Cerebellar nuclear complex (tissue), 1 donor: ENCODE results near the gene TMEM181.
"Not testable (repeated sequence)": the region's sequence is repeated elsewhere in the genome, so short reads cannot be mapped to it uniquely, and the experiment has no call there.

Experiments
- DNase-seq, 2 experiments: peaks; one replicate each; lab custom pipeline; 2025; lab: John Stamatoyannopoulos, UW

The TMEM181 gene

GRCh38 chr6:158638324-158638854 is 78.5 kb downstream of the TMEM181 start:
- no peak for DNase-seq

DNA sequence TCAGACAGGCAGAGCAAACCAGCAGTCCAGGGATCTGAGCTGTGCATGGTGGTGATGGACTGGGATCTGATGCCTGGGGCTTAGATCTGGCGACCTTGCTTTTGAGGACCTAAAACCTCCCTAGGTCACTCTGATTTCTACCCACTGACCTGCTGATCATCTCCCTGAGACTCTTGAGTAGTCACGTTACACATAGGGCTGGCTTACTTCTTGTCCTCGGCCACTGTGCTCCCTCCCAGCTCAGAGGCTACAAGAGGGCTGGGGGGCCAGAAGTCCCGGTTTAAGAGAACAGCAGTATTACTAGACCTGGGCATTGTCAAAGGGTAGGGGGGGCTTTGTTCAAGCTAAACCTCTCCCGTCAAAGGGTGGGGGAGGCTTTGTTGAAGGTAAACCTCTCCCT is 79.2 kb downstream of the TMEM181 start:
- no peak for DNase-seq

- no peak for DNase-seq
Measured at GRCh38 chr6:158640519-158640918, 80.6 kb downstream of the TMEM181 start.

GRCh38 chr6:158642097-158642601 is 82.3 kb downstream of the TMEM181 start:
- DNase-seq = no peak

DNA sequence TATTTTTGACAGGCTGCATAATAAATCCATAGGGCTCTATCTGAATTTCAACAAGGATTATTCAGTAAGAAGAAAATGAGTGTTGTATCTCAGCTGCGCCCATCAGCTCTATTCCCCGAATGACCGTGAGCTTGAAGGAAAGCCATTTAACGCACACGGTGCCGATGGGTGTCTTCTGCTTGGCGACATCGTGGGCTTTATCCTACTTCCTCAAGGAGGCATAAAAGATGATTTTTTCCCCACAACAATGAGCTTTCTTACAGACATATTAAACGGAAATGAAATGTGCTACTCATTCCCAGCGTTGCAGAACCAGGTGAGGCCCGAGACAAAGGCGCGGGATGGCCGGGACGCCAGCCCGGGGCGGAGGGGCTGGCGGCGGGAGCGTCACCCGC is 83.9 kb downstream of the TMEM181 start:
- DNase-seq = no peak

- DNase-seq = peak; percentile 4 to 35
Measured at GRCh38 chr6:158644231-158645063, 84.6 kb downstream of the TMEM181 start, which contains the start of gene DYNLT1. DYNLT1 (minus strand) TSS chr6:158644743; CDS start chr6:158644708, 35 bp downstream.

DNA sequence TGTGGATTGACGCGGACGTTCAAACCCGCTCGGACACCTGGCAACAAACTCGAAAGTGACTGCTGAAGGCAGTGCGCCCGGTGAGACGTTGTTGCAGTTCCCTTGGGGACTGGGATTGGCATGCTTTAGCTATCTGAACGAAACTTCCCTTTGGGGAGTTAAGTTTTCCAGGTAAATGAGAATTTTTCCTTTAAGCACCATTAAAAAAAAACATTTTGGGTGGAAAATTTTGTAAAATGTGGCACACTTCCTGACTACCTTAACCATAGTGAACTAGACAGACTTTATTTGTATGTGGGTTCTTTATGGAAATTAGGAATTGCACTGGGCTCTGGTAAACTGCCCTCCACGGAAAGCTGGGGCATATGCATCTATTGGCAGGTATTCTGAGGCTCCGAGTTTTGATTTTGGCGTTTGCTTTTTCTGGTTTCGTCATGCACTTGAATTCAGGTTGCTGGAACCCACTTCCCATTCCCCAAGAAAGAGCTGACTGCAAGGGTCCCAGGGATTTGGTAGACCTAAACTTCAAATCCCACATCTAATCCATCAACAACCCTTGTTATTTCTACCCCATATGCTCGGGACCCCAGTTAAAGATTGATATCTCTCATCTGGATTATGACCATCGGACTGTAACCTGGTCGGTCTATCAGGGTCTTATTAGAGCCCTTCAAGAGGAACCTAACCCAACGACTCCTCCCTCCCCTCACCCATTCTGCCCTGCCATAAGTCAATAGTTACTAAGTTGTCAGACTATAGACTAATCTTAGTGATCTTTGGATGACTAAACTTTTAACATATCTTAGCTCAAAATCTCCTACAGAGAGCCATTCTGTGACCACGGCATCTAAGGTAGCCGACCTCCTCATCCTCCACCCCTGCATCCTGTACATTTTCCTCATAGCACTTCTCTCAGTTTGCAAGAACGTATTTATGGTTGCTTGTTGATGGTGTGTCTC is 85.5 kb downstream of the TMEM181 start:
- no peak for DNase-seq

GRCh38 chr6:158646023-158646910 is 86.4 kb downstream of the TMEM181 start:
- no peak for DNase-seq

DNA sequence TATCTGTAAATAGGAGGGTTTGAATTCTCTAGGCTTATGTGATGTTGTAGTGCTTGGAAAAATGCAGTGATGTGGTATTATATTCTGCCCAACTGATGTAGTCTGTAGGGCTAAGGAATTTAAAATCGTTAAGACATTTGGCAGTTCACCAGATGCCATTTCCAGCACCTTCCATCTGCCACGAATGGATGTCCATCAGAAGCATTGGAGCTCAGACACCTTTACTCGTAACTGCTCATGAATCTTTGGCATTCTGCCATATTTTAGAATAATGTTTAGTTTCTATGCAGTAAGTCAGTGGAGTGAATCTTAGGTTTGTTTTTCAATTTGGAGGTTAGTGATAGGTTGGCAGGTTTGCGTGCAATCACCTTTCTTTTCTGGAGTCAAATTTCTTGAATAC is 87.6 kb downstream of the TMEM181 start:
- DNase-seq = no peak

- no peak for DNase-seq
Measured at GRCh38 chr6:158648682-158649131, 88.8 kb downstream of the TMEM181 start.

DNA sequence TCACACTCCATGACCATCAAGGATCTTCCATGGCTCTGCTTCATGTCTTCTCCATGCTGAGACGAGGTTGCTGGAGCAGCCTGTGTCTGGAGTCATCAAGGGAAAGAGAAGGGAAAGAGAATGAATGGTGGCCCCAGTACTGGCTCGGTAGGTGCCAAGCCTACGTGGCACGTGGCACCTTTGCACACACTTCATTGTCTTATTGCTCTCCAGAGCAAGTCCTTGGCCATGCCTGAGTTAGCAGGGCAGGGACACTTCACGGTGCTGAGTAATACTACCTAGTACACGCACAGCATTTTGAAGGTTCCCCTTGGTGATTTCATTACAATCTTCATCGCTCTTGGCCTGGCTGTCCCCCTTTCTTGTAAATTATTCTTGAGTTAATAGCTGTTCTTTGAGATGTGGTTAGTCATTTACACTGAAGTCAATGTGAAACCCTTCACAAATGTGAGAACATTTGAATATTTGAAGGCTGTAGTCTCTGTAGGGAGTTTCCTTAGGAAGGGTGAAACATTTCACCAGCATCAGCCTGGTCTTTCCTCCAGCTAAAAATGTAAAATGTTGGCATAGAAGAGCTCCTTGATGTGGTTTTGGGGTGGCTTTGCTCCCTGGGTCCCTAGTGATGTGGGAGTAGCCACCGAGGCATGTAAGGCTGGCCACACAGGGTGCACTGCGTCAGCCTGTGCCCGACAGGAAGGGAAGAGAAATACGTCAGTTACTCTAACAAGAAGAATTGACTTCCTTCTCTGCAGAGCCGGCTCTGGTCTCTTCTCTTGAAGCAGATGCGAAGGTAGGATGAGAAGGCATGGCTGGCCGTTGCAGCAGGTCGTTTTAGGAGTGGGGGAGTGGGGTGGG is 89.6 kb downstream of the TMEM181 start, which contains the start of gene SYTL3:
TSS of gene SYTL3 (plus strand) at position 766 of the 855 bp plus-strand sequence. CDS start 13,215 bp downstream, outside the sequence.
- DNase-seq = no peak

DNA sequence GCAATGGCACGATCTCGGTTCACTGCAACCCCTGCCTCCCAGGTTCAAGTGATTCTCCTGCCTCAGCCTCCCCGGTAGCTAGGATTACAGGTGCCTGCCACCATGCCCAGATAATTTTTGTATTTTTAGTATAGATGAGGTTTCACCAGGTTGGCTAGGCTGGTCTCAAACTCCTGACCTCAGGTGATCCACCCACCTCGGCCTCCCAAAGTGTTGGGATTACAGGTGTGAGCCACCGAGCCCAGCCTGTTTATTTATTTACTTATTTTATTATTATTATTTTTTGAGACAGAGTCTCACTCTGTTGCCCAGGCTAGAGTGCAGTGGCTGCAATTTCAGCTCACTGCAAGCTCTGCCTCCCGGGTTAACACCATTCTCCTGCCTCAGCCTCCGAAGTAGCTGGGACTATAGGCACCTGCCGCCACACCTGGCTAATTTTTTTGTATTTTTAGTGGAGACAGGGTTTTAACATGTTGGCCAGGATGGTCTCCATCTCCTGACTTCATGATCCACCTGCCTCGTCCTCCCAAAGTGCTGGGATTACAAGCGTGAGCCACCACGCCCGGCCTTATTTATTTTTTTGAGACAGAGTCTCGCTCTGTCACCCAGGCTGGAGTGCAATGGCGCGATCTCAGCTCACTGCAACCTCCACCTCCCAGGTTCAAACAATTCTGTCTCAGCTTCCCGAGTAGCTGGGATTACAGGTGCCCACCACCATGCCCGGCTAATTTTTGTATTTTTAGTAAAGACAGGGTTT is 92.3 kb downstream of the TMEM181 start:
- DNase-seq = not testable (repeated sequence)

GRCh38 chr6:158653577-158654354 is 93.9 kb downstream of the TMEM181 start:
- no peak for DNase-seq

DNA sequence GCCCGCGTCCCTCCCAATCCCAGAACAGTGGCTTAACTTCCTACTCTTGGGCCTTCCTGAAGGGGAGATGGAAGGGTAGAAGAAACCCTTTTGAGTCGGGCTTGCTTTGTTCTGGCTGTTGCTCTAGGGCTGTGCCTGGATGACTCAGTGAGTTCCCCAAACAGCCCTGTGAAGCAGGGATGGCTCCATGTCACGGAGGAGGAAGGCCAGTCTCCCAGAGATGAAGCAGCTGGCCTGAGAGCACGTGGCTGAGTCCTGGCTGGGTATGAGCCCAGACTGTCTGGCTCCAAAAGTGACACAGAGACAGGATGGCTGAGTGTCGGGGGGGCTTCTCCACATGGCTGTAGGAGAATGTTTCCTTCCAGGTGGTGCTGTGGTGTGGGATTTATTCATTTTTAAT is 94.6 kb downstream of the TMEM181 start:
- peak in 1 of 2 experiments; percentile 26 for DNase-seq

DNA sequence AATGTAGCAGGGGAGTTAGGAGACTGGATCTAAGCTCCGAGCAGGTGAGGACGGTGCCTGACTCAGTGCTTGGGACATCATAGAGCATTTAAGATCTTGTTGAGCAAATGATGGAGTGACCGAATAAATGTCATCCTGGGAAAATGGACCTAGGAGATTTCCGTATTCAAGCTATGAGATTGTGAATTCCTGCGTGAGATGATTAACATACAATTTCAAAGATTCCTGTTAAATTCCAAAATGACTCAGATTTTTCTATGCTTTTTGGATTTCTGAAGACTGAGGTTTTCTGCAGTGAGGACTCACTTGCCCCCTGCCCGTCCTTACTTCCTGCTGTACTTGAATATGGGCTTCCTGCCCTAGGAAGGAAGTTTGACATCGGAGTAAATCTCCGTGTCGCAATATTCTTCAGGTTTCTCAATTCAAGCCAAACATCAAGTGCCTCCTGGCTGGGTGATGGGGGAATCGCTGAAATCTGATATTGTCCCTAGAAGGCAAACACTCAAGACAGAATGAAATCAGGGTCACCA is 95.1 kb downstream of the TMEM181 start:
- no peak for DNase-seq

GRCh38 chr6:158655569-158656450 is 95.9 kb downstream of the TMEM181 start:
- DNase-seq = no peak

GRCh38 chr6:158656986-158657385 is 97.1 kb downstream of the TMEM181 start:
- DNase-seq = not testable (repeated sequence)
